Stimulated activated CD4-positive, alpha-beta T cell treated with anti-CD3 and anti-CD28 coated beads, Interleukin-4, amount 100 ng/mL, for 24 hours (primary cell): ENCODE data around the gene PYGO2.

Experiments used
- DNase-seq: peaks from one replicate; pipeline ENCODE4 v3.0.0-alpha.2; 2020

Gene PYGO2

GRCh38 chr1:154961207-154962155, at the start of gene PYGO2:
Gene PYGO2 (minus strand): TSS chr1:154961782. CDS start chr1:154961576, 206 bp downstream.
- peak; percentile 81 for DNase-seq

GRCh38 chr1:155011004-155011416, 49.4 kb upstream of the PYGO2 start:
- DNase-seq = no peak

GRCh38 chr1:155010211-155010918, 48.8 kb upstream of the PYGO2 start:
- DNase-seq = peak; percentile 42

GRCh38 chr1:155009742-155010141, 48.2 kb upstream of the PYGO2 start:
- no peak for DNase-seq

GRCh38 chr1:155009221-155009711, 47.7 kb upstream of the PYGO2 start:
- DNase-seq = peak; percentile 42

GRCh38 chr1:155008015-155008941, 46.7 kb upstream of the PYGO2 start:
- DNase-seq = peak; percentile 64

GRCh38 chr1:155007251-155007828, 45.8 kb upstream of the PYGO2 start:
- no peak for DNase-seq

- DNase-seq = peak; percentile 49
Observed at GRCh38 chr1:155006601-155007101, 45.1 kb upstream of the PYGO2 start.

- DNase-seq = peak; percentile 31
Observed at GRCh38 chr1:155005076-155006011, 43.8 kb upstream of the PYGO2 start.

GRCh38 chr1:155004352-155005075, 42.9 kb upstream of the PYGO2 start:
- DNase-seq = no peak

GRCh38 chr1:155003766-155004351, 42.3 kb upstream of the PYGO2 start:
- DNase-seq = no peak

- DNase-seq = peak; percentile 35
Observed at GRCh38 chr1:155003227-155003765, 41.7 kb upstream of the PYGO2 start.

- DNase-seq = no peak
Observed at GRCh38 chr1:155002464-155003226, 41.1 kb upstream of the PYGO2 start, which contains the start of gene ZBTB7B. Gene ZBTB7B (plus strand): TSS chr1:155002802. CDS start chr1:155014661, 11,859 bp downstream.

GRCh38 chr1:155001675-155002463, 40.3 kb upstream of the PYGO2 start:
- peak; percentile 99 for DNase-seq

GRCh38 chr1:155001425-155001674, 39.8 kb upstream of the PYGO2 start:
- no peak for DNase-seq

- DNase-seq = peak; percentile 82
Observed at GRCh38 chr1:155000726-155001424, 39.3 kb upstream of the PYGO2 start.

- no peak for DNase-seq
Observed at GRCh38 chr1:155000411-155000725, 38.8 kb upstream of the PYGO2 start.
